H1 (cell line): Measurements from ENCODE around the gene PTPRD. TPM values are rescaled to one million over a fixed set of nuclear protein-coding genes. Genes with fewer than 3 reads are reported as not detected.

ENCODE experiments used
- CEBPB ChIP-seq: IDR thresholded peaks from 2 replicates; pipeline ENCODE4 v1.6.1; 2012; ENCODE audit warnings: low read depth, low read length
- GABPA ChIP-seq: IDR thresholded peaks from 2 replicates; pipeline ENCODE4 v1.6.1; 2011; ENCODE audit warnings: mild to moderate bottlenecking, low read length, moderate library complexity, borderline replicate concordance; ENCODE audit not compliant: insufficient read depth
- MAFK ChIP-seq: IDR thresholded peaks from 2 replicates; pipeline ENCODE4 v1.6.1; 2012; ENCODE audit warnings: low read depth, mild to moderate bottlenecking, improper control_type of control experiment, low read length
- SIRT6 ChIP-seq: IDR thresholded peaks from one replicate; pipeline ENCODE4 v1.7.1; 2012; ENCODE audit warnings: low read length, inconsistent platforms
- polyA plus RNA-seq, 7 experiments: library from polyadenylated mRNA; depleted of rRNA in 3 of 7; stranded (reverse) in 5 of 7; unstranded in 2 of 7; fragments of >200 nt in 5 of 7; fragments of 200-250 nt in 2 of 7; gene quantifications; 1 replicate in 5 of 7; 2 replicates in 1 of 7; 4 replicates in 1 of 7; pipeline versions ENCODE4 v1.2.1 to v1.2.3, GENCODE V29; 2011 to 2013; ENCODE audit warnings: missing spikeins in 2 of 7, mixed read lengths in 2 of 7
- total RNA-seq: library from RNA; stranded (reverse); fragmentation: NEBNext Ultra II Directional; extraction: Animal tissue kit (Norgen Biotek cat#: 25700); gene quantifications from 2 replicates; pipeline ENCODE4 v1.2.1, GENCODE V29; 2021
- TF ChIP-seq, protein P1 (sequence below): IDR thresholded peaks from 2 replicates; pipeline ENCODE4 v1.6.1; 2011; ENCODE audit warnings: low read depth, mild to moderate bottlenecking, low read length; ENCODE audit not compliant: insufficient read depth

PTPRD gene
- total and polyA plus RNA-seq, 2 of the 8 experiments (the other 6 are each of a cell fraction or from before 2014, with no cell fraction given), result 17.2 to 77.0 TPM

DNA sequence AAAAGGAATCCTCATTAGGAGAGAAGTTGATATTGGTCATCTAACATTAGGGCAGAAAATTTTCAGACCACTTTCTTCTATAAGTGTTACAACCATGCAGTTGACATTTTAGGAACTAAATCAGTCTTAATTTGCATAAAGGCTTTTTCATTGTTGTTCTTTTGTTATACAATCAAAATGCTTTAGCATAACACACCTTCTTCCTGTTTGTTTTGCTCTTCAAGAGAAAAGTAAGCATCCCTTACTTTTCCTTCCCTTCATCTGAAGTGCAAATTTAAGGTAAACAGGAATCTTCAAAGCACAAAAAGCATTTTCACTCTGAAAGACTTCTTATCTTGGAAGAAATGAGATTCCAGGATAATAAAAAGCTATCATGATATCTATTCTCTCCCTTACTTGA is 273.6 kb downstream of the PTPRD start (continued):
- TF ChIP-seq GABPA, result no peak
- TF ChIP-seq SIRT6, result no peak
- TF ChIP-seq CEBPB, result no peak
- TF ChIP-seq, protein P1, sequence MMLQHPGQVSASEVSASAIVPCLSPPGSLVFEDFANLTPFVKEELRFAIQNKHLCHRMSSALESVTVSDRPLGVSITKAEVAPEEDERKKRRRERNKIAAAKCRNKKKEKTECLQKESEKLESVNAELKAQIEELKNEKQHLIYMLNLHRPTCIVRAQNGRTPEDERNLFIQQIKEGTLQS, result no peak
- TF ChIP-seq MAFK, result no peak
